HUES64 (cell line): ENCODE results near the gene GALNT17.
"Not testable (repeated sequence)": the region's sequence is repeated elsewhere in the genome, so short reads cannot be mapped to it uniquely, and the experiment has no call there.

Experiments
- H3K27ac ChIP-seq: 2 replicates; pipeline ENCODE4 v1.7.0; 2013; ENCODE audit warnings: low read depth, low read length, inconsistent platforms
- H3K27me3 ChIP-seq: 2 replicates; pipeline ENCODE4 v1.6.1; 2013; ENCODE audit warnings: mild to moderate bottlenecking, low read length; ENCODE audit not compliant: insufficient read depth
- H3K36me3 ChIP-seq: 2 replicates; pipeline ENCODE4 v1.6.1; 2013; ENCODE audit warnings: mild to moderate bottlenecking, low read length; ENCODE audit not compliant: insufficient read depth
- H3K4me1 ChIP-seq: 2 replicates; pipeline ENCODE4 v1.6.1; 2013; ENCODE audit warnings: mild to moderate bottlenecking, low read length, moderate library complexity; ENCODE audit not compliant: insufficient read depth
- H3K4me3 ChIP-seq: 2 replicates; pipeline ENCODE4 v1.5.1; 2013; ENCODE audit warnings: mild to moderate bottlenecking, low read length, moderate library complexity
- H3K9ac ChIP-seq: 2 replicates; pipeline ENCODE4 v1.6.1; 2013; ENCODE audit warnings: mild to moderate bottlenecking, low read depth, low read length
- H3K9me3 ChIP-seq: 2 replicates; pipeline ENCODE4 v1.6.1; 2013; ENCODE audit warnings: low read depth, low read length; ENCODE audit not compliant: insufficient read depth
- WGBS: fragments of 150-250, 120-280 bp; methylation state at CpG from one replicate; pipeline ENCODE4 v1.1.7; 2013; ENCODE audit warnings: missing lambda C conversion rate; 5-methylcytosine and 5-hydroxymethylcytosine counted together

Gene GALNT17

DNA sequence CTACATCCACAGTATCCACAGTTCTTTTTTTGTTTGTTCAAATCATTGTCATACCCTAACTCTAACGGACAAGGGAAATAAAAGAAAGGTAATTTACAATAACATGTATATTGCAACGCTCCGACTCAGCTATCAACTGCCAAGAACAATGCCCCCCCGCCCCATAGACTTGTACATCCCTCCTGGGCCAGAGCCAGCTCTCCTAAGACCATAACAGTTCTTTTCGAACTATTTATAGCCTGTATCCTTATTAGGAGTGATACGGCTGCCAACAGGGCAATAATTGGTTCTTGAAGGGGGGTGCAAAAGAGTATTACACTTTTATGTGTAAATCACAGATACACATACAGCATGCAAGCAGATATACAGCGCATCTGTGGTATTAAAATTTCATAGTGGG lies 495.7 kb downstream of the GALNT17 start:
- 97% methylated on average over 4 of the region's 7 CpGs for WGBS
- H3K9me3 ChIP-seq: no peaks in the 10 kb centered on the region
- H3K4me1 ChIP-seq: no peaks in the 10 kb centered on the region
- no peaks in the 10 kb centered on the region for H3K36me3 ChIP-seq
- no peaks in the 10 kb centered on the region for H3K27me3 ChIP-seq
- H3K27ac ChIP-seq: no peak overlapping the region
- no peak overlapping the region for H3K4me3 ChIP-seq
- H3K9ac ChIP-seq: no peak overlapping the region

DNA sequence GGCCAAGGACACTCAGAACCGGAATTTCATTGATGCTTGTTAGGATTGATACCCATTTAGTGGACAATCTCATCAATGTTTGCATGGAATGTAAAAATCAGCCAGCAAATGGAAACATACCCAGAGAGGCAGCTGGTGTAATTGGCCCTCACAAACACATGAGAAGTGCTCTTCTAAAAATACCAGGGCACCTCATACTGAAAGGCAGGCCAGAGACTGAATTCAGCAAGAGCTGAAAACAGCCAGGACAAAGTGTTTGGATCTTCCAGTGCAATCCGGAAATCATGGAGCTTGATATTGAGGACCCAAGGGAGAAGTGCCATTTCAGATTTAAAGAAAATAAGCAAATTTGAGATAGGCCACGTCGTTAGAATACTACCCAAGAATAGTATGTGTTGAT lies 498.6 kb downstream of the GALNT17 start:
- Histone ChIP-seq H3K9ac (no peak overlapping the region), H3K9me3 (no peaks in the 10 kb centered on the region), H3K4me1 (peaks cover 16% of the 10 kb centered on the region), H3K27me3 (no peaks in the 10 kb centered on the region), H3K27ac (no peak overlapping the region), H3K4me3 (no peak overlapping the region), H3K36me3 (no peaks in the 10 kb centered on the region)
- WGBS: 94% methylated on average over 4 of the region's 4 CpGs

DNA sequence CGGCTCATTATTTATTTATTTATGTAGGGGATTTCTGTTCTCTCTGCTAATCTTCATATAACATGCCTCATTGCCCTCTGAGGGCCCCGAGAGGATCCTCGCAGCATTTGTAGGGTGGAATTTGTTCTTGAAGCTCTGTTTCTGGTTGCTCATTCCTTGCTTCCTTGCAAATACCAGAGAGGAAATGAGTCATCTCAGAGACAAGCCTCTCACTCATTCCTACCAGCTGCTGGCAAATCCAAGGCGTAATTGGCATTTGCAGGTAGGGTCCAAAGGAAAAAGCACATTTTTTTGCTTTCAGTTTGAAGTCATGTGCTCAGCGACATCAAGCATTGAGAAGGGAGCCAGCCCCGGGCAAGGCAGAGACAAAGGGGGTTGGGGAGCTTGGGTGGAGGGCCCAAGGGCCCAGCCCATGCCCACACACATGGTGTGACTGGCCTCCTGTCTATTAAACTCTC lies 501.6 kb downstream of the GALNT17 start:
- Histone ChIP-seq H3K27ac (peak overlapping the region; percentile 65), H3K9ac (peak overlapping the region; percentile 18; the same call in 1 of the 2 replicates), H3K9me3 (no peaks in the 10 kb centered on the region), H3K27me3 (no peaks in the 10 kb centered on the region), H3K4me1 (peaks cover 33% of the 10 kb centered on the region), H3K4me3 (no peak overlapping the region), H3K36me3 (no peaks in the 10 kb centered on the region)
- WGBS: 33% methylated on average over 5 of the region's 6 CpGs

DNA sequence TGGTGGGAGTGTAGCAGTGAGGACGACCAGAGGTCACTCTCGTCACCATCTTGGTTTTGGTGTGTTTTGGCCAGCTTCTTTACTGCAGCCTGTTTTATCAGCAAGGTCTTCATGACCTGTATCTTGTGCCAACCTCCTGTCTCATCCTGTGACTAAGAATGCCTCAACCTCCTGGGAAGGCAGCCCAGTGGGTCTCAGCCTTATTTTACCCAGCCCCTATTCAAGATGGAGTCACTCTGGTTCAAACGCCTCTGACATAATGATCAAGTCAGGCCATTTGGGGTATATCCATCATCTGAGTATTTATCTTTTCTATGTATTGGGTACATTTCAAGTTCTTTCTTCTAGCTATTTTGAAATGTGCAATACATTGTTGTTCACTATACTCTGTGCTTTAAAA lies 503.9 kb downstream of the GALNT17 start:
- not testable (repeated sequence) for H3K27me3 ChIP-seq, H3K9me3 ChIP-seq, H3K4me3 ChIP-seq, H3K36me3 ChIP-seq, H3K9ac ChIP-seq, H3K27ac ChIP-seq
- H3K4me1 ChIP-seq: peaks cover 33% of the 10 kb centered on the region
- 91% methylated on average over 3 of the region's 3 CpGs for WGBS

DNA sequence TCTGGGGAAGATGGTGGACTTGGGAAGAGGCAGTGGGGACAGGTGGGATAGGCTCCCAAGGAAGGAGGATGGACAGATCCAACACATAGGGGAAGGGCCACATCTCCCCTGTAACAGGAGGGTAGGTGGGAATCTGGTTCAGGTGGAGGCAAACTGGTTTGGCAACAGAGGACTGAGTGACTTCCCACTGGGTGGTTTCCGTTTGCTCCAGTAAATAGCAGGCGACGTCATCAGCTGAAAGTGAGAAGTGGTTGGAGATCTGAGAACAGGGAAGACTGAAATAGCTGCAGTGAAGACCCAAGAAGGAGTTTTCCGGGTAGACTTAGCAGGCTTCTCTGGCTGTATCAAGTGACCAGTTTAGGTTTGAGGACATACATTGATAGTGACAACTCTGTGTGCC lies 504.4 kb downstream of the GALNT17 start:
- Histone ChIP-seq H3K27me3 (no peaks in the 10 kb centered on the region), H3K36me3 (no peaks in the 10 kb centered on the region), H3K4me3 (no peak overlapping the region), H3K9ac (no peak overlapping the region), H3K9me3 (no peaks in the 10 kb centered on the region), H3K4me1 (peaks cover 33% of the 10 kb centered on the region), H3K27ac (0 out of 2 replicates have a peak overlapping the region, but pooled peaks have one; percentile 8)
- WGBS: 64% methylated on average over 4 of the region's 4 CpGs

DNA sequence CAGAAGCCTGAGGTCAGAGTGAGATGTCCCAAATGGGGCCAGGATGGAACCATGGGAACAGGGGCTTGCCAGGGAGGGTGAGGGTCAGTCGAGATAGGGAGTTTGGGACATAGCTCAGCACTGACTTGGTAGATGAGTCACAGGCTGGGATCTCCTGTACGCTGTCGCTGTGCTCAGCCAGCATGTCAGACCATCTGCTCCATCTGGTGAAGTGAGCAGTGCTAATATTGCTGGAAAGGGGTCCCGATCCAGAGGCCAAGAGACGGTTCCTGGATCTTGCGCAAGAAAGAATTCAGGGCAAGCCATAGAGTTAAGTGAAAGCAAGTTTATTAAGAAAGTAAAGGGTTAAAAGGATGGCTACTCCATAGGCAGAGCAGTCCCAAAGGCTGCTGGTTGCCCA lies 505.6 kb downstream of the GALNT17 start:
- Histone ChIP-seq H3K4me3 (no peak overlapping the region), H3K9ac (no peak overlapping the region)
- WGBS: 91% methylated on average over 6 of the region's 6 CpGs

DNA sequence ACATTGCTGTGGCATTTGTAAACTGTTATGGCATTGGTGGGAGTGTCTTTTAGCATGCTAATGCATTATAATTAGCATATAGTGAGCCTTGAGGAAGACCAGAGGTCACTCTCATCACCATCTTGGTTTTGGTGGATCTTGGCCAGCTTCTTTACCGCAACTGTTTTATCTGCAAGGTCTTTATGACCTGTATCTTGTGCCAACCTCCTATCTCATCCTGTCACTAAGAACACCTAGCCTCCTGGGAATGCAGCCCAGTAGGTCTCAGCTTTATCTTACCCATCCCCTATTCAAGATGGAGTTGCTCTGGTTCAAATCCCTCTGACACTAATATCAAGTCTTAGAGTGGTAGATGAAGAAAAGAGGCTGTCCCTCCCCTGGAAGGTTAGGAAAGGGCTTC lies 506.2 kb downstream of the GALNT17 start:
- H3K9me3 ChIP-seq: no peaks in the 10 kb centered on the region
- no peak overlapping the region for H3K9ac ChIP-seq
- H3K36me3 ChIP-seq: no peaks in the 10 kb centered on the region
- WGBS: 97% methylated on average over 1 of the region's 1 CpG
- no peak overlapping the region for H3K4me3 ChIP-seq
- H3K4me1 ChIP-seq: peaks cover 31% of the 10 kb centered on the region
- no peaks in the 10 kb centered on the region for H3K27me3 ChIP-seq
- H3K27ac ChIP-seq: no peak overlapping the region

More for the DNA sequence above, 505.6 kb downstream of the GALNT17 start:
- Histone ChIP-seq H3K9me3 (no peaks in the 10 kb centered on the region), H3K27me3 (no peaks in the 10 kb centered on the region), H3K27ac (no peak overlapping the region), H3K4me1 (peaks cover 33% of the 10 kb centered on the region), H3K36me3 (no peaks in the 10 kb centered on the region)

DNA sequence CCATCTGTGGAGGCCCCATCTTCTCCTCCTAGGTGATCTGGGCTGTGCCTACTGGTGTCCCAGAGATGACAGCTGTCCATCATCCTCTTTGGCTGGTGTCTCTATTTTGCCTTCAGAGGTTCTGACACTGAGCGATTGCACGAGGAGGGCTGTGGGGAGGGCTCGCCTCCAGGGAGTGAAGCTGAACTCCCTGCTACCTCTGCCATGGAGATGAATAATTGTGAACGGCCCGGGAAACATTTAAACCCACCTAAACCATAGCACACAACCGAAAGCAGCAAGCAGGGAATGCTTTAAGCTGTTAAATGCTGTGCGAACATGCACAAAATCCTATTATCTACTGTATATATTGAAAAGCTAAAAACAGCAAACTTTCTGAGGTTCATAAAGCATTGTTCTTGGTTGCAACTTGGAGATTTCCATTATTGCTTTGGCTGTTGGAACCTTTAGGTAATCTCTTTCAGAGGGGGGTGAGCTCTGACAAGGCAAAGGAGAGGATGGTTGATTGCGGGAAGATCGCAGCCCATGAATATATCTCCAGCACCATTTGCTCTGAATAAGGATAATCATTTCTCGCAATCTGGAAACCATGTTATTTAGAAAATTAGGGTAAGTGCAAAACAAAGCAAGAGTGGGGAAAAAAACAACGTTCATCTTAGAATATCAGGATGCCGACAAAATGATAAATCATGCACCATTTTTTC lies 507.6 kb downstream of the GALNT17 start:
- H3K27ac ChIP-seq: no peak overlapping the region
- no peak overlapping the region for H3K9ac ChIP-seq

DNA sequence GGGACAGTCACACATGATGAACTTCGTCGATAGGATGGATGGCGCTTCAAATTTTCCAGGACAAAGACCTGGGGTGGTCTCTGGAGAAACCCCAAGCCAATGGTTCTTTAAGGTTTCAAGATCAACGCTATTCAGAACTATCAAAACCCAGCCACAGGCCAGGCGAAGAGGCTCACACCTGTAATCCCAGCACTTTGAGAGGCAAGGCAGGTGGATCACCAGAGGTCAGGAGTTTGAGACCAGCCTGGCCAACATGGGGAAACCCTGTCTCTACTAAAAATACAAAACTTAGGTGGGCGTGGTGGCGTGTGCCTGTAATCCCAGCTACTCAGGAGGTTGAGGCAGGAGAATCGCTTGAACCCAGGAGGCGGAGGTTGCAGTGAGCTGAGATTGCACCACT lies 511.1 kb downstream of the GALNT17 start:
- H3K27me3 ChIP-seq, H3K4me1 ChIP-seq, H3K36me3 ChIP-seq, H3K4me3 ChIP-seq, H3K9me3 ChIP-seq, H3K27ac ChIP-seq, H3K9ac ChIP-seq: not testable (repeated sequence)
- 99% methylated on average over 9 of the region's 9 CpGs for WGBS

More for the DNA sequence above, 507.6 kb downstream of the GALNT17 start:
- Histone ChIP-seq H3K4me1 (peaks cover 20% of the 10 kb centered on the region), H3K4me3 (no peak overlapping the region), H3K9me3 (no peaks in the 10 kb centered on the region), H3K36me3 (no peaks in the 10 kb centered on the region), H3K27me3 (no peaks in the 10 kb centered on the region)
- 83% methylated on average over 11 of the region's 12 CpGs for WGBS

DNA sequence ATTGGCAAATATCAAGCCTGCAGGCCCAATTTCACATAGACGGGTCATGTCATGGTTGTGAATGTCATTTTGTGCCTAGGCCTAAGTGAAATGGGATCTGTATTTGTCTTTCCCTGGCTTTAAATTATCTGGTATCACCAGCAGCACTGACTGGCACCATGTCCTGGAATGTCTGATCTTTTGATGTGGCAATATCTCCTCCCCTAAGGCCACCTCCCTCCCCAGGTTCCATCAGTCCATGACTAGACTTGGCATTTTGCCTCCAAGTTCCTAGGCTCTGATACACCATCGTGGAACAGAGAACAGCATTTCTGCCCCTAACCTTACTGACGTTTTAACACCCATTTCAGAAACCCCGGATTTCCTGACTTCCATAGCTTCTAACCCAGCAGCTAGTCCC lies 513.9 kb downstream of the GALNT17 start:
- Histone ChIP-seq H3K4me1 (peaks cover 11% of the 10 kb centered on the region; the same call in 1 of the 2 replicates), H3K9ac (no peak overlapping the region), H3K4me3 (no peak overlapping the region), H3K9me3 (peaks cover 11% of the 10 kb centered on the region), H3K27ac (no peak overlapping the region), H3K27me3 (no peaks in the 10 kb centered on the region), H3K36me3 (peaks cover 3% of the 10 kb centered on the region; the same call in 1 of the 2 replicates)
- 89% methylated on average over 4 of the region's 4 CpGs for WGBS

DNA sequence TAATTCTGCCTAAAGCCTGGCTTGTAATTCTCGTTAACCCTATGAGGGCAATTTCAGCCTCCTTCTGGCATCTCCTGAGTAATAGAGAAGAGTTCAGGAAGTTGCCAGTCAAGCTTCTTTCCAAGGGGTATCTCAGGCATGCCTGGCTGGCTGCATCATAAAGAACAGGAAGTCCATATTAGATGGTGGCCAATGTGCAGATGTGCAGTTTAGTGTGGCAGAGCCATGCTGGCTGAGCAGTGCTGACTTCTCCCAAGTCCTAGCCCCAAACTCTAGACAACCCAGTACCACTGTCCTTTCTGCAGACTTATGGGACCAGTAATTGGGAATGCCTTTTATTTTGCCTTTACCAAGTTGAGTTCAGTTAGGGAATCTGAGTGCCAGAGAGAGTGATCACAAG lies 517.9 kb downstream of the GALNT17 start:
- Histone ChIP-seq H3K27ac (no peak overlapping the region), H3K4me3 (no peak overlapping the region), H3K9me3 (peaks cover 9% of the 10 kb centered on the region), H3K27me3 (no peaks in the 10 kb centered on the region), H3K4me1 (peaks cover 26% of the 10 kb centered on the region), H3K9ac (no peak overlapping the region), H3K36me3 (peaks cover 3% of the 10 kb centered on the region; the same call in 1 of the 2 replicates)
- 88% methylated on average over 1 of the region's 1 CpG for WGBS
